Activated CD4-positive, alpha-beta T cell treated with anti-CD3 and anti-CD28 coated beads for 36 hours (primary cell): ENCODE results near the gene E2F7. TPM values are rescaled to one million over a fixed set of nuclear protein-coding genes. Genes with fewer than 3 reads are reported as not detected.

ENCODE experiments used
- ATAC-seq: fragments of 200-7000 bp; cut with Tn5 transposase; one replicate; pipeline ENCODE4 v1.10.0; 2021; ENCODE audit warnings: mild to moderate bottlenecking, moderate library complexity
- CTCF ChIA-PET: fragments of 350-600 bp; sonication (Branson Sonifier 250); formaldehyde crosslinking; loops from one replicate; lab custom pipeline; 2021; ENCODE audit warnings: antibody characterized with exemption; lab: Charles Lee
- POLR2A ChIA-PET: fragments of 350-600 bp; sonication (Branson Sonifier 250); formaldehyde crosslinking; loops from one replicate; lab custom pipeline; 2021; ENCODE audit warnings: antibody characterized with exemption, inconsistent platforms; lab: Charles Lee
- DNase-seq: peaks from one replicate; pipeline ENCODE4 v3.0.0-alpha.2; 2020
- H3K27ac Mint-ChIP-seq: one replicate; pipeline ENCODE4 v1.8.0; 2021; ENCODE audit warnings: mixed read lengths
- H3K27me3 Mint-ChIP-seq: one replicate; pipeline ENCODE4 v1.8.0; 2021; ENCODE audit warnings: mixed read lengths
- H3K36me3 Mint-ChIP-seq: one replicate; pipeline ENCODE4 v1.8.0; 2021; ENCODE audit warnings: low read depth, mixed read lengths
- H3K4me1 Mint-ChIP-seq: one replicate; pipeline ENCODE4 v1.8.0; 2021; ENCODE audit warnings: mixed read lengths
- H3K4me3 Mint-ChIP-seq: one replicate; pipeline ENCODE4 v1.8.0; 2021; ENCODE audit warnings: mild to moderate bottlenecking, moderate library complexity, mixed read lengths
- H3K9me3 Mint-ChIP-seq: one replicate; pipeline ENCODE4 v1.8.0; 2021; ENCODE audit warnings: low read depth, mixed read lengths
- intact Hi-C, 2 experiments: fragments of 100-400 bp; cut with DNase I in 1 of 2; cut with micrococcal nuclease in 1 of 2; formaldehyde crosslinking; loops; one replicate each; pipeline versions ENCODE4 v1.14.2 to v1.15.1; 2022 to 2024; cut with DNase I, micrococcal nuclease
- total RNA-seq, 2 experiments: library from RNA; stranded (reverse); gene quantifications; one replicate each; pipeline ENCODE4 v1.2.3, GENCODE V29; 2021

E2F7 gene
- total RNA-seq, 2 experiments from 2014 or later, result 6.0 to 7.8 TPM

DNA sequence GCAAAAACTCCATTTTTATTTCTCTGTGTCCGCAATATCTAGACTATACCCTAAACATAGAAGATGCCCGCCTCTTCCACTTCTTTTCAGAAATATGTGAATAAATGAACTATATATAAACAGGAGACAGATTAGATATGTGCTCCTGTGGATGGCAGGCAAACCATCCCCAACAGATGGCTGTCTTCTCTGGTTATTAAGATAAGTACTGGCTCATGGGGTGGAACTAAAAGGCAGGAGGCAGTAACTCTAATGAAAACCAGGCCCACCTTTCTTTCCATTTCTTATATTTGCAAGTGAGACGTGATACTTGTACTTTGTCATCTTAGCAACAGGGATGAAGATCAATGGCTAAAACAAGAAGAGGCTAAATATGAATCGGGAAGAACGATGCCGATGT is 20.2 kb downstream of the E2F7 start:
- ChIA-PET CTCF (no interaction called here), POLR2A (no interaction called here)
- intact Hi-C loops, result loop anchor here (5.0 kb wide), 2 partner anchors 642 to 882 kb away; no protein-coding TSS in a partner anchor
- Mint-ChIP-seq H3K9me3 (no peaks in the 10 kb centered on the region), H3K27ac (no peak overlapping the region), H3K4me3 (no peak overlapping the region), H3K4me1 (no peaks in the 10 kb centered on the region), H3K36me3 (peaks cover 21% of the 10 kb centered on the region), H3K27me3 (no peaks in the 10 kb centered on the region)
- DNase-seq, result no peak
- ATAC-seq, result no peak

DNA sequence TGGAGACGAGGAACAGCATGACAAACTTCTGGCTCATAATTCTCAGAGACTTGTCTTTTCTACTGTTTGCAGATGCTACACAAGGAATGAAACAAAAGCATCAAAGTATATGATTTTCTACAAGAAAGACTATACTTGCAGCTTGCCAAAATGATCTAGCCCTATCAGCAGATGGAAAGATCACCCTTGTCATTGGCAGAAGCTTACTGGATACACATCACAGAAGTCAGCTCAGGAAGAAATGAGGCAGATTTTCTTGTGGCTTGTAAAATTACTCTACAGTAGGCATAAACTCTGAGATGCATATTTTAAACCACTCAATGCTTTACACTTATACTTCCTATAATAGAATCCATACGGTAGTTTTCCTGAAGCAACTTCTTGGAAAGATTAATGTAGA is 20.6 kb downstream of the E2F7 start:
- no peaks in the 10 kb centered on the region for H3K4me1 Mint-ChIP-seq
- POLR2A ChIA-PET, result no interaction called here
- H3K27me3 Mint-ChIP-seq, result no peaks in the 10 kb centered on the region

DNA sequence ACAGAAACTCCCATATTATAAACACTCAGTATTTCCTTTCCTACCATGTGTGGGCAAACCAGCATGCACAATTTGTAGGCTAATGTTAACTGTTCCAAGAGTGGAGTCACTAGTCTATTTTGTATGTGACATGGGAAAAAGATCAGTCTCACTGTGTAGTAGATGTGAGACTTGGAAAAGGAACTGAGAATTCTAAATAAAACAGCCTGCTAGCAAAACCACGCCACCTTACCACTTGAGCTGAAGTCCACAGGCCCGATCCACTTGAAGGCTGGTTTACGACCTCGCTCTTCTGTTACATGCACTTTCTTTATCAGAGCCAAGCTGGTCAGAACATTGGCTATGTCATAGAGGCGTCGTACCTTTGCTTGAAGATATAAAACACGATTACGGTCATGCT is 22.5 kb downstream of the E2F7 start:
- ChIA-PET CTCF (interaction anchor here (1.1 kb wide), 1 partner anchor 32 kb away, joined by 4 read pairs; no protein-coding TSS in a partner anchor), POLR2A (no interaction called here)
- H3K4me3 Mint-ChIP-seq, result no peak overlapping the region
- ATAC-seq (no peak), DNase-seq (no peak)
- intact Hi-C loops, result no loop called here
- peaks cover 1% of the 10 kb centered on the region for H3K9me3 Mint-ChIP-seq
- H3K36me3 Mint-ChIP-seq, result peaks cover 17% of the 10 kb centered on the region
- no peaks in the 10 kb centered on the region for H3K27me3 Mint-ChIP-seq
- no peaks in the 10 kb centered on the region for H3K4me1 Mint-ChIP-seq
- no peak overlapping the region for H3K27ac Mint-ChIP-seq

More for the DNA sequence above, 20.6 kb downstream of the E2F7 start:
- no peak for ATAC-seq
- Mint-ChIP-seq H3K4me3 (no peak overlapping the region), H3K9me3 (no peaks in the 10 kb centered on the region), H3K27ac (no peak overlapping the region), H3K36me3 (peaks cover 21% of the 10 kb centered on the region)
- intact Hi-C loops, result loop anchor here (5.0 kb wide), 2 partner anchors 643 to 883 kb away; no protein-coding TSS in a partner anchor
- no peak for DNase-seq
- CTCF ChIA-PET, result no interaction called here

DNA sequence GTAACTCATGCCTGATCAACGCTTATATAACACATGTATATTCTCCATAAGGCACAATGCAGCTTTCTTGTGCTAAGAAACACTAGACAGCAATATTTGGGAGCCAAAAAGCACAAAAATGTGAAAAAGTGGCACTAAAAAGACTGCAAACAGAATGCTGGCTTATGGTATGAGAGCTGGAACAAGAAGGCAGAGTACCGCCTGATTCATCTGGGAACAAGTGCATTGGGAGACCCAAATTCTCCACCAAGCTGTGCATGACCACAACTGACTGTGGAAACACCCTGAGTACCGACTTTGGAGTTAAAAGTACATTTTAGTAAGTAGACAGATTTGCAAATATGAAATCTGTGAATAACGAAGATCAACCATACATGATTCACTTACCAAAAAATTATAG is 25.1 kb downstream of the E2F7 start:
- Mint-ChIP-seq H3K27ac (no peak overlapping the region), H3K4me3 (no peak overlapping the region), H3K36me3 (peaks cover 22% of the 10 kb centered on the region), H3K9me3 (peaks cover 6% of the 10 kb centered on the region), H3K4me1 (no peaks in the 10 kb centered on the region), H3K27me3 (no peaks in the 10 kb centered on the region)
- ChIA-PET POLR2A (no interaction called here), CTCF (interaction anchor here (1.6 kb wide), 1 partner anchor 10 kb away, joined by 8 read pairs; no protein-coding TSS in a partner anchor)
- intact Hi-C loops, result no loop called here
- DNase-seq (no peak), ATAC-seq (no peak)

DNA sequence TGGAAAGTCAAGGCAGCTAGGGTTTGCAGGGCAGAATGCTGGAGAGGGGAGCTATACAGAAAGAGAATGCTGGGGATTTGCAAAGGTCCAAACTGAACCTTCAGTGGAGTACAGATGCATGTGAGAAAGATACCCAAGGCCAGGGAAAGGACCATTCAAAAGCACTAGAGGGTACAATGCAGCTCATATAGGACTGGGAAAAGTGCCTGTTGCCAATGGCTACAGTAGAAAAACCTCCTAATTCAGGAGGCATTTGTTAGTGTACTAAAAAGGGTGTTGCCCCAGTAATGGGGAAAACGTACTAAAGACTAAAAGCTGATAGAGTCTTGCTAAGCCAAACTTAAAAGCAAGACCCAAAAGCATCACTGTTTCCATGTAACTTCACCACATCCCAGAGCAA is 30.1 kb downstream of the E2F7 start:
- H3K36me3 Mint-ChIP-seq, result peaks cover 20% of the 10 kb centered on the region
- ATAC-seq, result no peak

DNA sequence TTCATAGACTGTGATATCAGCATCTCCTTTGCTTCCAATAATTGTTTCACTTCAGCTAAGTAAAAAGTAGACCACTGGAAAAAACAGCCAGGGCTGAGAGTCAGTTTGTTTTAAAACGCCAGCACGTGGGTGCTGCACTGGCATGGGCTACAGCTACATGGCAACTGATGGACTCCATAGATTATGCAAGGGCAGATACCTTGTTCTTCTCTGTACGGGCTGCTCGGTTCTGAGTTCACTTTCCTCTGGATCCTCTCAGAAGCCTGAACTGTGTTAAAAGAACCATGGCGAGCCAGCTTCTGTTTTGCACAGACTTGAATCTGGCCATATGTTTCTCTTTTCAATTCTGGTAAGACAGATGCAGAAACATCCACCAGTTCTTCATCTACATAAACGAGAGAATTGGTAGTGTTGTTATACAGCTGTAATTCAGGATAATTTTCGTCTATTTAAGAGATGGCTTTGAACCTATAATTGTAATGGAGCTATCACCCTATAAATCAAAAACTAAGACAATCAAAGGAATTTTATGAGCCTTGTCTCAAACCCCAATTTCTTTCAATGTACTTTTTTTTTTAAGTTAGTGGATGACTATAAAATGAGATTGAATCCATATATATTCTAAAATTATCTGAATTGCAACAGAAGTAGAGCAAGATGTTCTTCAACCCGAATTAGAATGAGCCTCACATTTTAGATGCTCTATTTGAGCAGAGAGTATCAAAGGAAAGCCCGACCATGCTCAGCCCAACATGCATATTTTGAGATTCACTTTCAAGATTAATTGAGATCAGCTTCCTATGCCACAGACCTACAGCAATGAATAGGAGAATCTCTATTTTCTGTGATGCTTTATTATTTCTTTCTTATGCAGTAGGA is 31.5 kb downstream of the E2F7 start:
- Mint-ChIP-seq H3K36me3 (peaks cover 27% of the 10 kb centered on the region), H3K27ac (no peak overlapping the region), H3K4me1 (peaks cover 13% of the 10 kb centered on the region), H3K4me3 (no peak overlapping the region), H3K27me3 (no peaks in the 10 kb centered on the region), H3K9me3 (peaks cover 6% of the 10 kb centered on the region)
- ATAC-seq (no peak), DNase-seq (no peak)
- intact Hi-C loops, result no loop called here
- POLR2A ChIA-PET, result no interaction called here
- CTCF ChIA-PET, result interaction anchor here (3.2 kb wide), 1 partner anchor 16 kb away, joined by 14 read pairs; no protein-coding TSS in a partner anchor

More for the DNA sequence above, 30.1 kb downstream of the E2F7 start:
- Mint-ChIP-seq H3K9me3 (peaks cover 6% of the 10 kb centered on the region), H3K27me3 (no peaks in the 10 kb centered on the region), H3K27ac (no peak overlapping the region), H3K4me3 (no peak overlapping the region), H3K4me1 (peaks cover 13% of the 10 kb centered on the region)
- ChIA-PET POLR2A (interaction anchor here (1.1 kb wide), 1 partner anchor 14 kb away, joined by 3 read pairs; no protein-coding TSS in a partner anchor), CTCF (interaction anchor here (0.5 to 3.2 kb wide), 2 partner anchors 15 to 299 kb away, joined by 3 to 14 read pairs; no protein-coding TSS in a partner anchor)
- DNase-seq, result no peak
- intact Hi-C loops, result no loop called here

DNA sequence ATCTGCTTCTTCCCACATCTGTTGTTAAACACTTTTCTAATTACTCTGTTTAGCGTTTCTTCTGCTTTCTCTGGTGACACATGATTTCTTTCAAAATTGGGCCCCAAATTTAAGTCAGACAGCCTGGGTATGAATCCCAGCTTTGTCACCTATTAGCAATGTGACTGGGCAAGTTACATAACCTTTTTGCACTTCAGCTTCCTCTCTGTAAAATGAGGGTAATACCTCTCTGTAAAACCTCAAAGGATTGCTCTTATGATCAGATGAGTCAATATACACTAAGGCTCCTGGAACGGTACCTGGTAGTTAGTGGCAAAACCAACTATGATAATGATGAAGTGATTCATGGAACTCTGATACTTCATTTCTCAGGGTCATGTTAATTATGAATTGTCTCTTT is 33.0 kb downstream of the E2F7 start:
- peak; percentile 84 for ATAC-seq
- peaks cover 26% of the 10 kb centered on the region for H3K36me3 Mint-ChIP-seq
- POLR2A ChIA-PET, result no interaction called here

DNA sequence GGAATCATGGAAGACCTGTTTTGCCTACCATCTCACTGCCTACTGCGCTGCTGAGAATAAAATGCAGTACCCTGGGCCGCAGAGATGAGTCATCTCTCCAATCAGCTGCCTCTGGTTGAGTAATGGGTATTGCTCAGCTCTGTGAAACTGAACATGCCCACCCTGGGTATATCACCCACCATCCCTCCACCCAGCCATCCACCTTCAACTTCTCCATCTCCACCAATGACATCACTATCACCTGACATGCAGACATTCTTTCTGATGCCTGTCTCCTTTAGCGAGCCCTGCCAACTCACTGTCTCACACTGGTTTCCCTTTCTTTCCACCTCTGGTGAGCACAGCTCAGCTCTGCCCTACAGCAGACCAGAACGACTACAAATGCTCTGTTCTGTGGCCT is 33.6 kb downstream of the E2F7 start:
- peaks cover 23% of the 10 kb centered on the region for H3K36me3 Mint-ChIP-seq
- H3K4me1 Mint-ChIP-seq, result peaks cover 13% of the 10 kb centered on the region
- ATAC-seq (peak; percentile 45), DNase-seq (peak; percentile 7)
- H3K4me3 Mint-ChIP-seq, result no peak overlapping the region
- ChIA-PET CTCF (interaction anchor here (0.9 kb wide), 1 partner anchor 21 kb away, joined by 4 read pairs; no protein-coding TSS in a partner anchor), POLR2A (no interaction called here)
- intact Hi-C loops, result no loop called here
- no peaks in the 10 kb centered on the region for H3K9me3 Mint-ChIP-seq
- H3K27ac Mint-ChIP-seq, result no peak overlapping the region
- H3K27me3 Mint-ChIP-seq, result no peaks in the 10 kb centered on the region

More for the DNA sequence above, 33.0 kb downstream of the E2F7 start:
- Mint-ChIP-seq H3K27me3 (no peaks in the 10 kb centered on the region), H3K4me3 (no peak overlapping the region), H3K4me1 (peaks cover 13% of the 10 kb centered on the region), H3K9me3 (peaks cover 2% of the 10 kb centered on the region), H3K27ac (peak overlapping the region; percentile 8)
- CTCF ChIA-PET, result interaction anchor here (0.6 to 3.2 kb wide), 5 partner anchors 12 to 49 kb away, joined by 3 to 14 read pairs (median 3); no protein-coding TSS in a partner anchor
- DNase-seq, result no peak
- intact Hi-C loops, result no loop called here

DNA sequence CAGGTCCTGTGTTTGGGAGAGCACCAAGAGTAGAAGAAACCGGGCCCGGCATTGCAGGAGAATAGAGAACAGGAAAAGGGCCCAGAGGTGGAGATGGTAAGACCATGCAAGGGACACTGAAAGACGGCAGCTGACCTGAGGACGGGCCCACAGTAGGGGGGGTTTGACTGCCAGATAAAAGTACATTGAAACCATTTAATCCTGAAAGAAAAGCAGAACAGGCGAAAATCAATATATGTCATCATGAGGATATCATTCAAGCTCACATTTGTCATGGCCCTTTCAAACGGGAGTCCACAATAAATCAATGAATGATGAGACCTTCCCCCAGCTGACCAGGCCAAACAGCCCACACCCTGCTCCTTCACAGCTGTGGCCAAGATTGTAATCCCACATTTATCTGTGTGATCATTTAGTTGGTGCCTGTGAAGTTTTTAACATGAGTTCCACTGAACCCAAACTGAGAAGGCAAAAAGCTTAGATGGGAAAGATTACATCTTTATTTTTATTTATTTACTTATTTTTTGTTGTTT is 39.5 kb downstream of the E2F7 start:
- no peak overlapping the region for H3K27ac Mint-ChIP-seq
- no peaks in the 10 kb centered on the region for H3K27me3 Mint-ChIP-seq
- DNase-seq (no peak), ATAC-seq (no peak)
- ChIA-PET CTCF (interaction anchor here (1.6 kb wide), 1 partner anchor 15 kb away, joined by 7 read pairs; no protein-coding TSS in a partner anchor), POLR2A (no interaction called here)
- no peaks in the 10 kb centered on the region for H3K9me3 Mint-ChIP-seq
- H3K36me3 Mint-ChIP-seq, result peaks cover 15% of the 10 kb centered on the region
- no peak overlapping the region for H3K4me3 Mint-ChIP-seq
- intact Hi-C loops, result no loop called here
- H3K4me1 Mint-ChIP-seq, result no peaks in the 10 kb centered on the region

DNA sequence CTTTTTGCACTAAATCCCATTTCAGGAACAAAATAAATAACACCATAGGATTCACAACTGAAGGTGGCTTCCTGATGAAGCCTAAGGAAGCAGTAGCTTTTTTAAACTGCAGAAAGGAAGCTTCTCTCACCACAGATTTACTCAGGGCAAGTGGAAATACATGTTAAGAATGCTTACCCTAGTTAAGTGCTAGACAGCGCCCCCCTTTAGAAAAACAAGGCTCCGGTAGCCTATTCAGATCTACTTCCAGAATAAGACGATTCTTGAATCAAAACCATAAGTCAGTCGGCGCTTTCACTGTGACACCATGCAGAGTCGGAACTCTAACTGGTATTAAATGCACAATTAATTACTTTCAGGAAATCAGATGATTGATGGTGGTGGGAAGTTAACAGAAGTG is 41.9 kb downstream of the E2F7 start:
- ATAC-seq, result no peak
- intact Hi-C loops, result no loop called here
- ChIA-PET POLR2A (no interaction called here), CTCF (no interaction called here)
- DNase-seq, result no peak
- no peaks in the 10 kb centered on the region for H3K4me1 Mint-ChIP-seq
- no peak overlapping the region for H3K27ac Mint-ChIP-seq
- H3K9me3 Mint-ChIP-seq, result no peaks in the 10 kb centered on the region
- H3K36me3 Mint-ChIP-seq, result peaks cover 10% of the 10 kb centered on the region
- no peak overlapping the region for H3K4me3 Mint-ChIP-seq
- H3K27me3 Mint-ChIP-seq, result no peaks in the 10 kb centered on the region

DNA sequence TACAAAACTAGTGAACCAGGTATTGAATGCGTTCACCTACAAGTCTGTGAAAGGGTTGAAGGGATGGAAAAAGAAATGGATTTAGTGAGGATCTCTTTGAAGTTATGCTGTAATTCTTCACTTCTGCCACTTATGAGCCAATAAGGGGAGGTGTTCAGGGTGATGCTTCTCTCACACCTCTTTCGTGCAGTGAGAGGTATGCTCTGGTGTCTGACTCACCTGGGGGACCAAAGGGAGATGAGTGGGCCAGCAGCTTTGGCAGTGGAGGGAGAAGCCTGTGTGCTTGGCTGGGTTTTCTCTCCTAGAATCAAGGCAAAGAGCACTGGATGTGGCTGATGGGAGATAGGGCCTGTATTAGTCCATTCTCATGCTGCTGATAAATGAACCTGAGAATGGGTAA is 45.4 kb downstream of the E2F7 start:
- intact Hi-C loops, result loop anchor here in 1 of 2 experiments (10.0 kb wide), 1 partner anchor 145 kb away; the partner anchor contains the start of gene CSRP2
- Mint-ChIP-seq H3K27ac (no peak overlapping the region), H3K9me3 (no peaks in the 10 kb centered on the region), H3K4me1 (no peaks in the 10 kb centered on the region), H3K4me3 (no peak overlapping the region), H3K36me3 (peaks cover 6% of the 10 kb centered on the region), H3K27me3 (no peaks in the 10 kb centered on the region)
- DNase-seq (no peak), ATAC-seq (no peak)
- POLR2A ChIA-PET, result no interaction called here
- CTCF ChIA-PET, result interaction anchor here (0.7 to 1.4 kb wide), 3 partner anchors 9 to 343 kb away, joined by 3 to 11 read pairs (median 3); no protein-coding TSS in a partner anchor
